Left ventricle myocardium inferior (tissue), 1 donor: ENCODE results near the gene NDE1. TPM values are rescaled to one million over a fixed set of nuclear protein-coding genes. Genes with fewer than 3 reads are reported as not detected.
"Not testable (repeated sequence)": the region's sequence is repeated elsewhere in the genome, so short reads cannot be mapped to it uniquely, and the experiment has no call there.

Source experiments
- DNase-seq: peaks from one replicate; pipeline ENCODE4 v3.0.0-alpha.2; 2020
- H3K27ac ChIP-seq: fragments of 200-600 bp; replicated peaks from 2 replicates; pipeline ENCODE4 v1.8.0; 2021
- H3K27me3 ChIP-seq: fragments of 200-600 bp; 2 replicates; pipeline ENCODE4 v1.8.0; 2021; ENCODE audit warnings: low read depth
- H3K36me3 ChIP-seq: fragments of 200-600 bp; 2 replicates; pipeline ENCODE4 v1.8.0; 2021
- H3K4me1 ChIP-seq: fragments of 200-600 bp; 2 replicates; pipeline ENCODE4 v1.8.0; 2021
- H3K4me3 ChIP-seq: fragments of 200-600 bp; 2 replicates; pipeline ENCODE4 v1.8.0; 2021; ENCODE audit warnings: mild to moderate bottlenecking, moderate library complexity
- H3K9me3 ChIP-seq: fragments of 200-600 bp; replicated peaks from 2 replicates; pipeline ENCODE4 v1.8.0; 2021
- intact Hi-C: fragments of 100-400 bp; cut with micrococcal nuclease; formaldehyde crosslinking; loops from one replicate; pipeline ENCODE4 v1.11.0; 2022
- total RNA-seq: library from RNA; stranded (reverse); fragmentation: NEBNext Ultra II Directional; extraction: Animal tissue kit (Norgen Biotek cat#: 25700); gene quantifications from one replicate; pipeline ENCODE4 v1.2.1, GENCODE V29; 2021
- TF ChIP-seq, protein P1 (sequence below): fragments of 200-600 bp; IDR thresholded peaks from 2 replicates; pipeline ENCODE4 v1.8.0; 2021; ENCODE audit warnings: antibody characterized with exemption, mild to moderate bottlenecking, borderline replicate concordance
- donor health status: DM: no; HTN: yes; CAD: no; lungs with severe emphysema.

The NDE1 gene
- total RNA-seq, 1 donor from 2014 or later = 16.3 TPM

DNA sequence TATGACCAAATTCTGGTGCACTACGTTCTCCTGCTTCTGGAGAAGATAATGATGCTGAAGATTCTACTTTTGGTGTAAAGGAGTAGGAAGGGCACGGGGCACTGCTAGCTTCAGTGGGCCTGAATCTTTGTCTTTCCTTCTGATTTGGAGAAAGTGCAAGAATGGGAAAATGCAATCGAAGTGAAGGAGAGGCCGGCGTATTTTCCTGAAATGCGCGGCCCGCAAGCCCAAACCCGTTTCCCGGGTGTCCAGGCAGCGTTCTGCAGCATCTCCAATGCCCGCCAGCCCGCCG lies 372 bp upstream of the NDE1 start:
- Histone ChIP-seq H3K36me3 (peaks cover 11% of the 10 kb centered on the region), H3K27ac (peak overlapping the region; percentile 95), H3K4me1 (peaks cover 53% of the 10 kb centered on the region), H3K4me3 (peak overlapping the region; percentile 80), H3K9me3 (no peaks in the 10 kb centered on the region), H3K27me3 (no peaks in the 10 kb centered on the region)
- intact Hi-C loops = loop anchor here (10.0 kb wide), 1 partner anchor 55 kb away; no protein-coding TSS in a partner anchor
- DNase-seq = no peak
- TF ChIP-seq, protein P1, sequence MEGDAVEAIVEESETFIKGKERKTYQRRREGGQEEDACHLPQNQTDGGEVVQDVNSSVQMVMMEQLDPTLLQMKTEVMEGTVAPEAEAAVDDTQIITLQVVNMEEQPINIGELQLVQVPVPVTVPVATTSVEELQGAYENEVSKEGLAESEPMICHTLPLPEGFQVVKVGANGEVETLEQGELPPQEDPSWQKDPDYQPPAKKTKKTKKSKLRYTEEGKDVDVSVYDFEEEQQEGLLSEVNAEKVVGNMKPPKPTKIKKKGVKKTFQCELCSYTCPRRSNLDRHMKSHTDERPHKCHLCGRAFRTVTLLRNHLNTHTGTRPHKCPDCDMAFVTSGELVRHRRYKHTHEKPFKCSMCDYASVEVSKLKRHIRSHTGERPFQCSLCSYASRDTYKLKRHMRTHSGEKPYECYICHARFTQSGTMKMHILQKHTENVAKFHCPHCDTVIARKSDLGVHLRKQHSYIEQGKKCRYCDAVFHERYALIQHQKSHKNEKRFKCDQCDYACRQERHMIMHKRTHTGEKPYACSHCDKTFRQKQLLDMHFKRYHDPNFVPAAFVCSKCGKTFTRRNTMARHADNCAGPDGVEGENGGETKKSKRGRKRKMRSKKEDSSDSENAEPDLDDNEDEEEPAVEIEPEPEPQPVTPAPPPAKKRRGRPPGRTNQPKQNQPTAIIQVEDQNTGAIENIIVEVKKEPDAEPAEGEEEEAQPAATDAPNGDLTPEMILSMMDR = no peak

DNA sequence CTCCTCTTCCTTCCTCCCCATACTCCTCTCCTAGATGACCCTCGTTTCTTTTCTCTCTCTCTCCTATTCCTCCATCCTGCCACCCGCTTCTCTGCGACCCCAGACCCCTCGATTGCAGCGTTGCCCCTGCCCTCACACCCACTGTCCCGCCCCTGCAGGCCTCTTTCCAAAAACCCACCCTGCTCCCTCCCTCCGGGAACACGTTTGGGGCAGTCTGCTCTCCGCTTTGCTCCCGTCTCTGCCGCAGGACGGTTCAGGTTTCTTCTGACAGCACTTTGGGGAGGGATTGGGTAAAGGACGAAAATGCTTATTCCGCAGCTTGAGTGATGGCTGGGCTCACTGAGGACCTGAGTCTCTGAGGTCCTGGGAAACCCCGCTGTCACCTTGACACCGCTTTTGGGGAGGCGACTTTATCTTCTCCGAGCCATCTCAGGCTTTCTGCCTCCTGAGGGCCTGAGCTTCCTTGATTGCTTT lies 690 bp downstream of the NDE1 start:
- peaks cover 11% of the 10 kb centered on the region for H3K36me3 ChIP-seq
- no peak for DNase-seq
- peaks cover 57% of the 10 kb centered on the region for H3K4me1 ChIP-seq
- peak overlapping the region; percentile 80 for H3K4me3 ChIP-seq
- TF ChIP-seq, protein P1 = no peak
- H3K27ac ChIP-seq = peak overlapping the region; percentile 95
- no peaks in the 10 kb centered on the region for H3K9me3 ChIP-seq
- intact Hi-C loops = no loop called here
- H3K27me3 ChIP-seq = no peaks in the 10 kb centered on the region

DNA sequence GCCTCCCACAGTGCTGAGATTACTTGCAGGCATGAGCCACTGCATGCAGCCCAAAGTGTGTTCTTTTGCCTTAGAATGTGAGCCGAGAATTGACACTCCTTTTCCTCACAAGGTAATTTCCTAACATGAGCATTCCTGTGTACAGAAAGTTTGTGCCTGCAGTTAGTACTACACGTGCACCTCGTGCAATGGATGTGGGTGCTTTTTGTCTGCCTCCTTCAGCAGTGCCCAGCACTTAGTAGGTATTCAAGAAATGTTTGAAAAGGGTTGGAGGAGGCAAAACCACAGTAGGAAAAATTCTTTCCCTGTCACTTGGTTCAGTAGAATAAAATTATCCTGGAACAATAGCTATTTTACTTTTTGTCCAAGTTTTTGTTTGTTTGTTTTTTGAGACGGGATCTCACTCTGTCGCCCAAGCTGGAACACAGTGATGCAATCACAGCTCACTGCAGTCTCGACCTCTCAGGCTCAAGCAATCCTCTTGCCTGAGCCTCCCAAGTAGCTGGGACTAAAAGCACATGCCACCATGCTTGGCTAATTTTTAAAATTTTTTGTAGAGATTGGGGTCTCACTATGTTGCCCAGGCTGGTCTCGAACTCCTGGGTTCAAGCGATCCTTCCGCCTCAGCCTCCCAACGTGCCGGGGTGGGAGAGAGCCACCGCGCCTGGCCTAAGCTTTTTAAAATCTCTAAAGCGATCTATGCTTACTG lies 2.4 kb downstream of the NDE1 start:
- H3K36me3 ChIP-seq = peaks cover 11% of the 10 kb centered on the region
- DNase-seq = no peak
- intact Hi-C loops = no loop called here
- no peaks in the 10 kb centered on the region for H3K9me3 ChIP-seq
- peaks cover 57% of the 10 kb centered on the region for H3K4me1 ChIP-seq
- H3K27me3 ChIP-seq = no peaks in the 10 kb centered on the region
- no peak overlapping the region for H3K4me3 ChIP-seq
- TF ChIP-seq, protein P1 = no peak
- H3K27ac ChIP-seq = peak overlapping the region; percentile 53

DNA sequence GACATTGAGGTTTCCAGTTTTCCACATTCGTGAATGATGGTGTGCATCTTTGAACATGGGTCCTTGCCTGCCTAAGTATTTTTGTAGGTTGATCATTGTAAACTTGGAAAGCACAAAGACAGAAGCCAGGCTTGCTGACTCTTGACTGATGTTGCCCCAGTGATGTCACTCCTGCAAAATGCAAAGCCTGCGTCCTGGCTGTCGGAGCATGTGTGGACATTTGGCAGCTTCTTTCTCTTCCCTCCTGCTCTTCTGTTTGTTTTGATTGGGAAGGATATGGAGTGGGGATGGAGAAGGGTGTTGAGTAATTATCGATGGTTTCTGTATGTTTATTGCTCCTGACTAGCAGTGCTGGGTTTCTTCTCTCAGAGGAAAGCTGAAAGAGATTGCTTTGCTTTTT lies 3.2 kb downstream of the NDE1 start:
- Histone ChIP-seq H3K4me3 (no peak overlapping the region), H3K4me1 (peaks cover 58% of the 10 kb centered on the region), H3K27ac (peak overlapping the region; percentile 53), H3K27me3 (no peaks in the 10 kb centered on the region), H3K9me3 (no peaks in the 10 kb centered on the region), H3K36me3 (peaks cover 11% of the 10 kb centered on the region)
- intact Hi-C loops = no loop called here
- TF ChIP-seq, protein P1 = no peak
- peak; percentile 24 for DNase-seq

DNA sequence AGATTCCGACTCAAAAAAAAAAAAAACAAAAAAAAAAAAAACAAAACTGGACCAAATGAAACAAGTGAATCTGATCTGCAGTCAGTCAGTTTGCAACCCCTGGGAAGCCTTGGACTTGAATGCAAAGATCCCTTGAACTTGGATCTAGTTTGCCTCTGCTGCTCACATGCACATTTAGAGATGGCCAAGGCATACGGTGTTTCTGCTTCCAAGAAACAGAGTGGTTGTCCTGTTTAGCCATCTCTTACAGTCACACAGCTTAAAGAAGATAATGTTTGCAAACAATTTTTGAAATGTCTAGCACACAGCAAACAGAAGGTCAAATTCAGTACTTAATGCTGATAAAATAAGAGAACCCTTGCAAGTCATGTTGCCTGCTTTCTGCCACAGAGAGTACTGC lies 4.5 kb downstream of the NDE1 start:
- no peaks in the 10 kb centered on the region for H3K27me3 ChIP-seq
- H3K36me3 ChIP-seq = peaks cover 11% of the 10 kb centered on the region
- DNase-seq = no peak
- no peak overlapping the region for H3K4me3 ChIP-seq
- H3K4me1 ChIP-seq = peaks cover 65% of the 10 kb centered on the region
- H3K9me3 ChIP-seq = no peaks in the 10 kb centered on the region
- intact Hi-C loops = no loop called here
- TF ChIP-seq, protein P1 = no peak
- no peak overlapping the region for H3K27ac ChIP-seq

DNA sequence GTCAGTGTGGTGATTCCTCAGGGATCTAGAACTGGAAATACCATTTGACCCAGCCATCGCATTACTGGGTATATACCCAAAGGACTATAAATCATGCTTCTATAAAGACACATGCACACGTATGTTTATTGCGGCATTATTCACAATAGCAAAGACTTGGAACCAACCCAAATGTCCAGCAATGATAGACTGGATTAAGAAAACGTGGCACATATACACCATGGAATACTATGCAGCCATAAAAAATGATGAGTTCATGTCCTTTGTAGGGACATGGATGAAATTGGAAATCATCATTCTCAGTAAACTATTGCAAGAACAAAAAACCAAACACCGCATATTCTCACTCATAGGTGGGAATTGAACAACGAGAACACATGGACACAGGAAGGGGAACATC lies 5.5 kb downstream of the NDE1 start:
- peaks cover 67% of the 10 kb centered on the region for H3K4me1 ChIP-seq
- H3K4me3 ChIP-seq, H3K27me3 ChIP-seq, intact Hi-C loops, H3K27ac ChIP-seq, DNase-seq, H3K9me3 ChIP-seq: not testable (repeated sequence)
- peaks cover 11% of the 10 kb centered on the region for H3K36me3 ChIP-seq
